CD14-positive monocyte (primary cell): Measurements from ENCODE around the gene BBS9. TPM values are rescaled to one million over a fixed set of nuclear protein-coding genes. Genes with fewer than 3 reads are reported as not detected.

Experiments
- DNase-seq, 3 donors: peaks; one replicate each; pipeline ENCODE4 v3.0.0-alpha.2; 2011 to 2022
- H2AFZ ChIP-seq: 2 replicates; pipeline ENCODE4 v1.6.0; 2012; ENCODE audit warnings: mild to moderate bottlenecking, low read depth, low read length, inconsistent platforms; ENCODE audit not compliant: insufficient read depth, poor library complexity, severe bottlenecking
- H3K27ac ChIP-seq, 2 donors: 1 replicate in 1 of 2; 2 replicates in 1 of 2; pipeline ENCODE4 v1.5.1; 2012 to 2013; ENCODE audit warnings: low read length in 2 of 2, control low read depth in 1 of 2, inconsistent platforms in 1 of 2, low read depth in 1 of 2, mild to moderate bottlenecking in 1 of 2
- H3K27me3 ChIP-seq, 2 donors: one replicate each; pipeline versions ENCODE4 v1.6.0 to v1.6.1; 2011 to 2013; ENCODE audit warnings: low read length in 2 of 2; ENCODE audit not compliant: control insufficient read depth in 2 of 2, insufficient read depth in 2 of 2
- H3K36me3 ChIP-seq, 2 donors: replicated peaks in 1 of 2; 1 replicate in 1 of 2; 2 replicates in 1 of 2; pipeline versions ENCODE4 v1.5.1 to v1.6.1; 2012 to 2013; ENCODE audit warnings: low read length in 2 of 2, control low read depth in 1 of 2, inconsistent platforms in 1 of 2, mild to moderate bottlenecking in 1 of 2; ENCODE audit not compliant: insufficient read depth in 2 of 2, control insufficient read depth in 1 of 2
- H3K4me1 ChIP-seq, 2 donors: 1 replicate in 1 of 2; 2 replicates in 1 of 2; pipeline versions ENCODE4 v1.5.1 to v1.6.1; 2012 to 2013; ENCODE audit warnings: low read length in 2 of 2, control low read depth in 1 of 2, inconsistent platforms in 1 of 2, mild to moderate bottlenecking in 1 of 2, moderate library complexity in 1 of 2; ENCODE audit not compliant: insufficient read depth in 2 of 2, control insufficient read depth in 1 of 2
- H3K4me2 ChIP-seq: replicated peaks from 2 replicates; pipeline ENCODE3; 2012; ENCODE audit warnings: low read length, moderate library complexity, mild to moderate bottlenecking; ENCODE audit not compliant: poor library complexity, severe bottlenecking; ENCODE audit errors: extremely low read depth
- H3K4me3 ChIP-seq, 3 experiments: fragments of 200-600 bp in 1 of 3; sonication (generic) in 1 of 3; replicated peaks in 1 of 3; 1 replicate in 2 of 3; 2 replicates in 1 of 3; pipeline ENCODE4 v1.5.1; 2011 to 2013; ENCODE audit warnings: low read length in 3 of 3, mild to moderate bottlenecking in 3 of 3, control low read depth in 2 of 3, low read depth in 2 of 3, inconsistent platforms in 1 of 3, moderate library complexity in 1 of 3
- H3K79me2 ChIP-seq: 2 replicates; pipeline ENCODE4 v1.6.0; 2012; ENCODE audit warnings: mild to moderate bottlenecking, control low read depth, inconsistent platforms, low read length, moderate library complexity; ENCODE audit not compliant: insufficient read depth
- H3K9ac ChIP-seq: 2 replicates; pipeline ENCODE4 v1.6.0; 2017; ENCODE audit warnings: low read length, mild to moderate bottlenecking; ENCODE audit not compliant: insufficient read depth, poor library complexity, severe bottlenecking
- H3K9me3 ChIP-seq, 2 donors: replicated peaks in 1 of 2; 1 replicate in 1 of 2; 2 replicates in 1 of 2; pipeline versions ENCODE4 v1.5.1 to v1.6.1; 2012 to 2013; ENCODE audit warnings: low read length in 2 of 2, control low read depth in 1 of 2; ENCODE audit not compliant: control insufficient read depth in 1 of 2, insufficient read depth in 1 of 2
- H4K20me1 ChIP-seq: 2 replicates; pipeline ENCODE4 v1.6.0; 2012; ENCODE audit warnings: mild to moderate bottlenecking, low read length, control low read depth, moderate library complexity; ENCODE audit not compliant: insufficient read depth
- H3K27ac Mint-ChIP-seq, 7 donors: one replicate each; pipeline ENCODE4 v1.8.0; 2020; ENCODE audit warnings: mild to moderate bottlenecking in 7 of 7, mixed read lengths in 7 of 7, moderate library complexity in 6 of 7, inconsistent platforms in 2 of 7
- H3K27me3 Mint-ChIP-seq, 3 donors: one replicate each; pipeline ENCODE4 v1.8.0; 2021 to 2022; ENCODE audit warnings: low read depth in 3 of 3, mild to moderate bottlenecking in 3 of 3, mixed read lengths in 3 of 3, moderate library complexity in 3 of 3, inconsistent platforms in 1 of 3
- H3K36me3 Mint-ChIP-seq, 2 donors: one replicate each; pipeline ENCODE4 v1.8.0; 2020; ENCODE audit warnings: mixed read lengths in 2 of 2, inconsistent platforms in 1 of 2, mild to moderate bottlenecking in 1 of 2
- H3K4me1 Mint-ChIP-seq: one replicate; pipeline ENCODE4 v1.8.0; 2020; ENCODE audit warnings: mild to moderate bottlenecking, mixed read lengths
- H3K4me3 Mint-ChIP-seq, 2 donors: one replicate each; pipeline ENCODE4 v1.8.0; 2020; ENCODE audit warnings: mild to moderate bottlenecking in 2 of 2, mixed read lengths in 2 of 2, moderate library complexity in 1 of 2
- H3K9me3 Mint-ChIP-seq, 7 donors: one replicate each; pipeline ENCODE4 v1.8.0; 2020 to 2022; ENCODE audit warnings: mixed read lengths in 7 of 7, mild to moderate bottlenecking in 6 of 7, moderate library complexity in 6 of 7, inconsistent platforms in 2 of 7
- WGBS: methylation state at CpG from one replicate; pipeline ENCODE4 v1.1.5; 2013; ENCODE audit warnings: missing lambda C conversion rate; ENCODE audit not compliant: insufficient coverage; 5-methylcytosine and 5-hydroxymethylcytosine counted together
- intact Hi-C, 2 donors: fragments of 100-400 bp; cut with micrococcal nuclease; formaldehyde crosslinking; loops; one replicate each; pipeline versions ENCODE4 v1.15.0 to v1.15.1; 2023
- polyA plus RNA-seq, 3 donors: library from polyadenylated mRNA; depleted of rRNA in 1 of 3; unstranded in 2 of 3; stranded (reverse) in 1 of 3; fragments of 300-500 nt in 2 of 3; fragments of >200 nt in 1 of 3; fragmentation: Illumina TruSeq in 2 of 3; gene quantifications; 1 replicate in 2 of 3; 2 replicates in 1 of 3; pipeline ENCODE4 v1.2.3, GENCODE V29; 2012 to 2021
- TF ChIP-seq, protein P1 (sequence below): fragments of 200-600 bp; IDR thresholded peaks from one replicate; pipeline ENCODE4 v1.8.0; 2022; ENCODE audit warnings: antibody characterized with exemption, mild to moderate bottlenecking

BBS9 gene
- polyA plus RNA-seq, 3 donors, result 4.9 to 7.5 (median 6.8) TPM

DNA sequence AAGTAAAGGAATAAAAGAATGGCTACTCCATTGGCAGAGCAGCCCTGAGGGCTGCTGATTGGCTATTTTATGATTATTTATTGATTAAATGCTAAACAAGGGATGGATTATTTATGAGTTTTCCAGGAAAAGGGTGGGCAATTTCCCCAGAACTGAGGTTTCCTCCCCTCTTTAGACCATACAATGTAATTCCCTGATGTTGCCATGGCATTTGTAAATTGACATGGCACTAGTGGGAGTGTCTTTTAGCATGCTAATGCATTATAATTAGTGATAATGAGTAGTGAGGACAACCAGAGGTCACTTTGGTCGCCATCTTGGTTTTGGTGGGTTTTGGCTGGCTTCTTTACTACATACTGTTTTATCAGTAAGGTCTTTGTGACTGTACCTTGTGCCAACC is 55.5 kb downstream of the BBS9 start:
- Mint-ChIP-seq H3K9me3 (peaks cover 3 to 10% (median 6%) of the 10 kb centered on the region in 7 donors), H3K4me1 (no peaks in the 10 kb centered on the region), H3K27ac (no peak overlapping the region), H3K36me3 (peaks cover 3 to 7% of the 10 kb centered on the region in 2 donors), H3K4me3 (no peak overlapping the region), H3K27me3 (peaks cover 0 to 2% (median 0%) of the 10 kb centered on the region in 3 donors)
- Histone ChIP-seq H3K79me2 (no peaks in the 10 kb centered on the region), H3K27ac (no peak overlapping the region), H4K20me1 (no peaks in the 10 kb centered on the region), H3K27me3 (no peaks in the 10 kb centered on the region), H2AFZ (no peak overlapping the region), H3K4me3 (no peak overlapping the region), H3K9ac (no peak overlapping the region), H3K4me1 (no peaks in the 10 kb centered on the region), H3K9me3 (no peaks in the 10 kb centered on the region), H3K36me3 (no peaks in the 10 kb centered on the region), H3K4me2 (no peak overlapping the region)
- intact Hi-C loops, result loop anchor here (5.0 kb wide), 1 partner anchor 747 kb away; no protein-coding TSS in a partner anchor
- WGBS, result no CpG with 5 or more reads among the region's 1 CpG
- TF ChIP-seq, protein P1, sequence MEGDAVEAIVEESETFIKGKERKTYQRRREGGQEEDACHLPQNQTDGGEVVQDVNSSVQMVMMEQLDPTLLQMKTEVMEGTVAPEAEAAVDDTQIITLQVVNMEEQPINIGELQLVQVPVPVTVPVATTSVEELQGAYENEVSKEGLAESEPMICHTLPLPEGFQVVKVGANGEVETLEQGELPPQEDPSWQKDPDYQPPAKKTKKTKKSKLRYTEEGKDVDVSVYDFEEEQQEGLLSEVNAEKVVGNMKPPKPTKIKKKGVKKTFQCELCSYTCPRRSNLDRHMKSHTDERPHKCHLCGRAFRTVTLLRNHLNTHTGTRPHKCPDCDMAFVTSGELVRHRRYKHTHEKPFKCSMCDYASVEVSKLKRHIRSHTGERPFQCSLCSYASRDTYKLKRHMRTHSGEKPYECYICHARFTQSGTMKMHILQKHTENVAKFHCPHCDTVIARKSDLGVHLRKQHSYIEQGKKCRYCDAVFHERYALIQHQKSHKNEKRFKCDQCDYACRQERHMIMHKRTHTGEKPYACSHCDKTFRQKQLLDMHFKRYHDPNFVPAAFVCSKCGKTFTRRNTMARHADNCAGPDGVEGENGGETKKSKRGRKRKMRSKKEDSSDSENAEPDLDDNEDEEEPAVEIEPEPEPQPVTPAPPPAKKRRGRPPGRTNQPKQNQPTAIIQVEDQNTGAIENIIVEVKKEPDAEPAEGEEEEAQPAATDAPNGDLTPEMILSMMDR, result no peak
- DNase-seq, result no peak

DNA sequence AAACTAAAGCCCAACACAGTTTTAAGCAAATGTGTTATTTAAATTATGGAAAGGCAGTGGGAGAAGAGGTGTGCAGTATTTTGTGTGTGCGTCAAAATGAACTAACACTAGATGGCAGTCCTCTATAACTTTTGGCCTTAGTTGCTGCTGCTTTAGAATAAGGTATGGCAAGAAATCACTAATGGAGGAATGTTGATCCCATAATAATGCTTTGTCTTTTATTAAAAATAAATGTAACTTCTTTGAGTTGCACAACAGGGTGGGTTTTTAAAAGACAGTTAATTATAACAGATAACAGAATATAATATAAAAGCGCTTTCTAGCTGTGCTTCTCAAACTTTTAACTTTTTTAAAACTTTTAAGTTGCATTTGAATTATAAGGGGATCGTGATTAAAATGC is 56.4 kb downstream of the BBS9 start:
- Histone ChIP-seq H3K27ac (no peak overlapping the region), H3K36me3 (no peaks in the 10 kb centered on the region), H3K9me3 (no peaks in the 10 kb centered on the region), H3K4me1 (no peaks in the 10 kb centered on the region), H3K9ac (no peak overlapping the region), H2AFZ (no peak overlapping the region), H3K4me2 (no peak overlapping the region), H4K20me1 (no peaks in the 10 kb centered on the region), H3K27me3 (no peaks in the 10 kb centered on the region), H3K4me3 (no peak overlapping the region), H3K79me2 (no peaks in the 10 kb centered on the region)
- TF ChIP-seq, protein P1, result peak; percentile 69
- no CpG with 5 or more reads among the region's 3 CpGs for WGBS
- Mint-ChIP-seq H3K4me3 (no peak overlapping the region), H3K4me1 (peaks cover 4% of the 10 kb centered on the region), H3K27me3 (peaks cover 0 to 2% (median 0%) of the 10 kb centered on the region in 3 donors), H3K36me3 (peaks cover 0 to 3% of the 10 kb centered on the region in 2 donors), H3K9me3 (peaks cover 0 to 6% (median 2%) of the 10 kb centered on the region in 7 donors), H3K27ac (no peak overlapping the region)
- DNase-seq, result peak in 2 of 3 donors; percentile 8 to 10
- intact Hi-C loops, result loop anchor here (5.0 kb wide), 1 partner anchor 747 kb away; no protein-coding TSS in a partner anchor
